ENCODE results near the gene RPP38. TPM values are rescaled to one million over a fixed set of nuclear protein-coding genes. Genes with fewer than 3 reads are reported as not detected.

The RPP38 gene
- total RNA-seq: 16.9 TPM
- long read RNA-seq, transcript RPP38-207 (2 exons, 1,537 nt): minor isoform, 7 of 28 reads
- long read RNA-seq, transcript RPP38-203 (2 exons, 1,030 nt): major isoform, 8 of 28 reads
- long read RNA-seq, partial matches to known transcripts: 0 of 28 reads
- long read RNA-seq, other reads (novel, unspliced or antisense): 8 of 28 reads

DNA sequence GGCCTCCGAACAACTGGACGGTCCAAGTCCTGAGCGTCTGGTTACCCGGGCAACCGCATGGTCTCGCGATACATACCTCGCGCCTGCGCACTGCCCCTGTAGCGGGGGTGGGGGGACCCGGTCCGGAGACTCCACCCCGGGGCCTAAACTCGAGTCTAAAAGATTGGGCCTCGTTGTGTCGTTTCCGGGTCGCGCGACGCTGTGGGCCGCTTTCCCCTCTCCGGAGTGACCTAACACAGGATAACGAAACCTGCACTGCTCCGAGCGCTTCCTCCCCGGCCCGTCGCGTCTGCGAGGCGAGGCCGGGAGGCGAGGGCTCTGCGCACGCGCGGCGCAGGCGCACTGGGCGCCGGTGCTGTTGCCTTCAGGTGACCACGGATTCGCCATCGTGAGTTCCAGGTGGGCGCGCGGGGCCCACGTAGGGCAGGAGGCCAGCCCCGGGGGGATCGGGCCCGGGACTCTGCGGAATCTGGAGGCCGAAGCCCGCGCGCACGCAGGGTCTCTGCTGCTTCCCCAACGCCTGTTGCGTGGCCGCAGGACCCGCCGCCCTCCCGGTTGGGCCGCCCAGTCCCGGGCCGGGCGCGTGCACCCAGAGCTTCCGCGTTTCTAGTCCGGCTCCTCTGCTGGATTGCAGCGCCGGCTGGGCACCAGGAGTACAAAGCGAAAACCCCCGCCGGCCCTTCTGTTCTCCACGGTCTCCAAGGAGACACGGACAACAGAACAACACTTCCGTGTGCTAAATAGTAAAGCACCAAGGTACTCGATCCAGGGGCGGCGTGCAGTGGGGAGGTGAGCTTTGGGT is at the start of gene RPP38:
TSS of gene RPP38 (plus strand) at position 345 of the 802 bp plus-strand sequence. CDS start 5,960 bp downstream, outside the sequence.
- intact Hi-C loops (cut with DNase I): no loop called here
- H3K36me3 ChIP-seq: peaks cover 16% of the 10 kb centered on the region
- peak; percentile 97 to 98 for ATAC-seq
- H3K4me1 ChIP-seq: peaks cover 28% of the 10 kb centered on the region
- H3K27me3 ChIP-seq (ENCODE audit: low read depth): no peaks in the 10 kb centered on the region
- peak within 1 kb of the TSS; percentile 97 for H3K27ac ChIP-seq
- peak within 1 kb of the TSS; percentile 79 for H3K4me3 ChIP-seq
- TF ChIP-seq, protein P1, sequence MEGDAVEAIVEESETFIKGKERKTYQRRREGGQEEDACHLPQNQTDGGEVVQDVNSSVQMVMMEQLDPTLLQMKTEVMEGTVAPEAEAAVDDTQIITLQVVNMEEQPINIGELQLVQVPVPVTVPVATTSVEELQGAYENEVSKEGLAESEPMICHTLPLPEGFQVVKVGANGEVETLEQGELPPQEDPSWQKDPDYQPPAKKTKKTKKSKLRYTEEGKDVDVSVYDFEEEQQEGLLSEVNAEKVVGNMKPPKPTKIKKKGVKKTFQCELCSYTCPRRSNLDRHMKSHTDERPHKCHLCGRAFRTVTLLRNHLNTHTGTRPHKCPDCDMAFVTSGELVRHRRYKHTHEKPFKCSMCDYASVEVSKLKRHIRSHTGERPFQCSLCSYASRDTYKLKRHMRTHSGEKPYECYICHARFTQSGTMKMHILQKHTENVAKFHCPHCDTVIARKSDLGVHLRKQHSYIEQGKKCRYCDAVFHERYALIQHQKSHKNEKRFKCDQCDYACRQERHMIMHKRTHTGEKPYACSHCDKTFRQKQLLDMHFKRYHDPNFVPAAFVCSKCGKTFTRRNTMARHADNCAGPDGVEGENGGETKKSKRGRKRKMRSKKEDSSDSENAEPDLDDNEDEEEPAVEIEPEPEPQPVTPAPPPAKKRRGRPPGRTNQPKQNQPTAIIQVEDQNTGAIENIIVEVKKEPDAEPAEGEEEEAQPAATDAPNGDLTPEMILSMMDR (IDR thresholded peaks at IDR 0.05): no peak
- H3K9me3 ChIP-seq: no peaks in the 10 kb centered on the region
- DNase-seq: peak; percentile 97

- H3K9me3 ChIP-seq: no peaks in the 10 kb centered on the region
- no peak overlapping the region for H3K4me3 ChIP-seq
- intact Hi-C loops (cut with DNase I): no loop called here
- TF ChIP-seq, protein P1 (IDR thresholded peaks at IDR 0.05): no peak
- no peak overlapping the region for H3K27ac ChIP-seq
- no peaks in the 10 kb centered on the region for H3K36me3 ChIP-seq
- no peaks in the 10 kb centered on the region for H3K27me3 ChIP-seq (ENCODE audit: low read depth)
- DNase-seq: no peak
- H3K4me1 ChIP-seq: no peaks in the 10 kb centered on the region
- no peak for ATAC-seq
Measured at GRCh38 chr10:15049533-15049932, 47.6 kb upstream of the RPP38 start.

GRCh38 chr10:15052121-15052520 is 45.0 kb upstream of the RPP38 start:
- no peaks in the 10 kb centered on the region for H3K27me3 ChIP-seq (ENCODE audit: low read depth)
- TF ChIP-seq, protein P1 (IDR thresholded peaks at IDR 0.05): no peak
- no peak overlapping the region for H3K4me3 ChIP-seq
- no peak overlapping the region for H3K27ac ChIP-seq
- intact Hi-C loops (cut with DNase I): no loop called here
- H3K4me1 ChIP-seq: no peaks in the 10 kb centered on the region
- no peaks in the 10 kb centered on the region for H3K9me3 ChIP-seq
- no peak for ATAC-seq
- no peak for DNase-seq
- no peaks in the 10 kb centered on the region for H3K36me3 ChIP-seq

GRCh38 chr10:15053061-15053460 is 44.1 kb upstream of the RPP38 start:
- intact Hi-C loops (cut with DNase I): no loop called here
- no peak for DNase-seq
- Histone ChIP-seq H3K36me3 (no peaks in the 10 kb centered on the region), H3K4me1 (no peaks in the 10 kb centered on the region), H3K27me3 (ENCODE audit: low read depth) (no peaks in the 10 kb centered on the region), H3K4me3 (no peak overlapping the region), H3K27ac (no peak overlapping the region), H3K9me3 (no peaks in the 10 kb centered on the region)
- TF ChIP-seq, protein P1 (IDR thresholded peaks at IDR 0.05): no peak
- ATAC-seq: no peak

- Histone ChIP-seq H3K4me3 (no peak overlapping the region), H3K4me1 (no peaks in the 10 kb centered on the region), H3K36me3 (no peaks in the 10 kb centered on the region), H3K9me3 (no peaks in the 10 kb centered on the region), H3K27me3 (ENCODE audit: low read depth) (no peaks in the 10 kb centered on the region), H3K27ac (no peak overlapping the region)
- DNase-seq (no peak), ATAC-seq (no peak)
- intact Hi-C loops (cut with DNase I): no loop called here
- TF ChIP-seq, protein P1 (IDR thresholded peaks at IDR 0.05): no peak
Measured at GRCh38 chr10:15058689-15059088, 38.5 kb upstream of the RPP38 start.

Data from lower lobe of right lung (tissue), 2 donors.